GM21360 (cell line): ENCODE data around the gene ZNF608.

ENCODE experiments used
- ATAC-seq: cut with Tn5 transposase; IDR thresholded peaks from one replicate; pipeline ENCODE4 v1.9.1; 2021; ENCODE audit warnings: mild to moderate bottlenecking, moderate library complexity; ENCODE audit not compliant: unreplicated experiment

Gene ZNF608

DNA sequence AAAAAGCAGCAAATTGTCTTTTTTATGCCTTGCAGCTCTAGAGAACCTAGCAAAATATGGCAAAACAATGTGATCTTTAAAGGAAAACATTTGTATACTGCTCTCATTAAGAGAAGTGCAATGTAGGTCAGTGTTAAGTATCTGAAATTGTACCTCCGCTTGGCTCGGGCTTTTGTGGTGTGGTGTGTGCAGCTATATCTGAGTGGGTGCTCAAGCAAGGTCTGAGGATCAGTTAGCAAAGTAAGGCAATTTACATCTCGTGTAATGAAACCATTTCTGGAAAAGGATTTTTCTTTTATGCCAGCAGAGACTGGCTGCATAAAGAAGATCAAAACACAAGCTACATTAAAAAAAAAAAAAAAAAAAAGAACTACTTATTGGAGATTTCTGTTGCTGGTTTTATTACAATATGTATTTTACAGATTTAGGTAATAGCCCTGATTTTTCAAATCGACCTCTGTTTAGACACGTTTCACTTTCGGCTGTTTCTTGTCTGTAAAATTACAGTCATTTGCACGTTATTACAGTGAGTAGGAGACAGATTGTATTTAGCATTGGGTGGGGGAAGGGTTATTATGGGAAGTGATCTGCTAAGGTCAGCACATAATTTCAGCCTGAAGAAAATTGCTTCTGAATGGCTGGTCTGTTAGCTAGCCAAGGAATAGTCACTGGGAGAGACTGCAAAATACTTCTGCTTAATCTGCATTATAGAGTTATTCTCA, 7.9 kb upstream of the ZNF608 start:
- no peak for ATAC-seq

DNA sequence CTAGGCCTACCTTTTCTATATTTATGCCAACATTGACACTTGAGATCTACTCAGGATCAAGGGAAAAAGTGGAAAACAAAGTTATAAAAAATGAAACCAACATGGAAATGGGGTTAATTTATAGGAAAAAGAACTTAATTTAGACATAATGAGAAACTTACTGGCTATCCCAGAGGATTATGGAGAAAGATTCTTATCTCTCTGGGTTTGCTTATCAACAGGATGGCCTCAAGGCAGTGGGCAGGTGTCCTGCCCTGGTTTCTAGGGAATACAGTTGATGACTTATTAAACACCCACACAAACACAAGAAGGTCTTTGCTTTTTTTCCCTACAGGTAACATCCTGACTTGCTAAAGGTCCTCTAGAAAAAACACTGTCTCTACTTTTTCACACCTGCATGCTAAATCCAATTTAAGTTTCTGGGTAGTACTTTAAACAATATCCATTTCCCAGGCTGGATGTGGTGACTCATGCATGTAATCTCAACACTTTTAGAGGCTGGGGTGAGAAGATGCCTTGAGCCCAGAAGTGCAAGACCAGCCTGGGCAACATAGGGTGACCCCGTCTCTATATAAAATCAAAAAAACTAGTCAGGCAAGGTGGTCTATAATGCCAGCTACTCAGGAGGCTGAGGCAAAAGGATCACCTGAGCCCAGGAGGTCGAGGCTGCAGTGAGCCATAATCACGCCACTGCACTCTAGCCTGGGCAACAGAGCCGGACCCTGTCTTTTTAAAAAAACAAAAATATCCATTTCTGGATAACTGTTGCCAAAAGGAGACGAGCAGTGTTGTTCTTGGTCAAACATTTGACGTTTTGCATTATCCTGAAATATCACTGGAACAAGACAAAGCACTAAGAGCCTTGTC, 6.6 kb upstream of the ZNF608 start:
- ATAC-seq = no peak

DNA sequence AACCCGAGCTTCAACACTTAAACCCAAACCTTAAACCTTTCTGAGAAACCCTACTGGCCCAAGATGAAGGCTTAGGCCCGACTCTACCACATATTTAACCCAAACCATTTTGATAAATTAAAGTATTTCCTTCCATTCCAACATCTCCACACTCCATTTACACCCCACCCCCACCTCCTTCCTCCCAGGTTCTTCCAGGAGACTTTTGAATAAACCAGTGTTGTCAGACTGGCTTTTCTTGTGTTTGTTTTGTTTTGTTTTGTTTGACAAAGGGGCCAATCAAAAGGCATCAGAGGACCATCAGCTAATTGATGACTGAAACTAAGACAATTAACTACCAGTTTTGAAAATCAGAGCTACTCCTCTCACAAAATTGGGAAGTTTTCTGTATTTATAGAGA, 4.6 kb upstream of the ZNF608 start:
- no peak for ATAC-seq

DNA sequence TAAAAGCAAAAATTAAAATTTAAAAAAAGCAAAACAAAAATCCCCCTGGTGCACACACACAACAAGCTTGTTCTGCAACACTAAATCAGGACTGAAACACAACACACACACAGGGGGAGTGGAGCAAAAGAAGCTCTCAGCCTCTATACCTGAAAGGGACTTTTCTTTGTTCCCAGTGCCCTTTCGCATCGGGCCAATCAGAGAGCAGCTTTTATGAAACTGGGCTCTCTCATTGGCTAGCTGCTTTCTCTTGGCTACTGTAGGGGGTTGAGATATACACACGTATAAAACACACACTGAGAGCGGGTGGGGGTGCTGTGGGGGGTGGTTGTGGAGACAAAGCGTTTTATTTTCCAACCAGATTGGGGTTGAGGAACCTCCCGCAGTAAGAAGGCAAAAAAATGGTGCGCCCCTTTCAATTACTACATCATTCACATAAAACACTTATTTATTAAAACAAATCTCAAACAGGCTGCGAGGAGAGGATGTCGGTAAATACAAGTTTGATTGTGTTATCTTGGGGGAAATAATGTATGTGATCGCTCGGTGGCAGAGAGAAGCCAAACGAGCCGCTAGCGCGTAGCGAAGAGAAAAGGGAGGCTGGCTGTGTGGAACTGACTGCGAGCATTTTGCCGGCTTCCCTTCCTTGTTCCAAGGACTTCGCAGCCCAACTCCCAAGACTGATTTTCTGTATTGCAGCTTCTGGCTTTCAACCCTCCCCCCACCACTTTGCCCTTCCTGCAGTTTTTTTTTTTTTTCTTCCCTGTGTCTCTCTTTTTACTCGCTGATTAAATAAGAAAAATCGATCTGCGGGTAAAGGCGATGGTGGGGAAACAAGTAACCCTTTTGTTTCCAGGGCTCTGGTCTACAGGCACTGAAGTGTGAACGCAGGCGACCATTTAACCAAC, 2.5 kb upstream of the ZNF608 start:
- peak; percentile 73 for ATAC-seq

DNA sequence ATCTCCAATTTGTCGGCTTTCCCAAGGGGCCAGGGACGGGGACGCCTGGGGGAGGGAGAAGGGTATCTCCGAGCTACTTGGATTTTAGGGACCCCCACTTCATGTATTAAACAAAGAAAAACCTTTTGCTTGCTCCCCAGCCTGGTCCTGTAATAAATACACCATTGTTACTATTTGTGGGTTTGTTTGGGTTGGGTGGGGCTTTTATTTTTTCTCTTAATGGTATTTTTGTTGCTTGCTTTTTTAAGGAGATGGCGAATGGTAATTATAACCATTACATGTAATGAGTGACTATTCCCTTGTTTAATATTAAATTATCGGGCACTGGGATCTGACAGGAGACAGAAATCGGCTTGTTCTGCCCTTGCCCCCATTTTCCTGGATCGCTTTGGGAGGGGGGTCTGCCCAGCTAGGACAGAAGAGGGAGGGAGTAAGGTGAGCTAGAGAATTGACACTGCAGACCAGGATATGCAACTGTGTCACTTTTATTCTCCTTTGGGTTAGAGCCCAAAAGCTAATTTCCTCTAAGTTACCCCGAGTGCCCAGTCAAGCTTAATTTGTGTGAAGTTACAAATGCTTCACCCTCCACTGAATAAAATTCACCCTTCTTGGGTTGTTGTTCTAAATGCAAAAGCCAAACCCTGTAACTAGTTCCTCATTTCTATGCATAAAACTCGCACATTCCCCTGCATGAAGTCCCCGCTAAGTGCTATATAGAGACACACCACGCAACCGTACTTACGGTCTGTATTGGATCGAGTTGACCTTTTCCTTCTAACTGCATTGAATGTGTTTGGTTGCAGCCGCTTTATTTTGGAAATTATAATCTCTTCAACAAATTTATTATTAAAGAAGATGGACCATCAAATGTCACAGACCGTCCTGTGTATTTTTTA, 1.6 kb upstream of the ZNF608 start:
- peak; percentile 39 for ATAC-seq

DNA sequence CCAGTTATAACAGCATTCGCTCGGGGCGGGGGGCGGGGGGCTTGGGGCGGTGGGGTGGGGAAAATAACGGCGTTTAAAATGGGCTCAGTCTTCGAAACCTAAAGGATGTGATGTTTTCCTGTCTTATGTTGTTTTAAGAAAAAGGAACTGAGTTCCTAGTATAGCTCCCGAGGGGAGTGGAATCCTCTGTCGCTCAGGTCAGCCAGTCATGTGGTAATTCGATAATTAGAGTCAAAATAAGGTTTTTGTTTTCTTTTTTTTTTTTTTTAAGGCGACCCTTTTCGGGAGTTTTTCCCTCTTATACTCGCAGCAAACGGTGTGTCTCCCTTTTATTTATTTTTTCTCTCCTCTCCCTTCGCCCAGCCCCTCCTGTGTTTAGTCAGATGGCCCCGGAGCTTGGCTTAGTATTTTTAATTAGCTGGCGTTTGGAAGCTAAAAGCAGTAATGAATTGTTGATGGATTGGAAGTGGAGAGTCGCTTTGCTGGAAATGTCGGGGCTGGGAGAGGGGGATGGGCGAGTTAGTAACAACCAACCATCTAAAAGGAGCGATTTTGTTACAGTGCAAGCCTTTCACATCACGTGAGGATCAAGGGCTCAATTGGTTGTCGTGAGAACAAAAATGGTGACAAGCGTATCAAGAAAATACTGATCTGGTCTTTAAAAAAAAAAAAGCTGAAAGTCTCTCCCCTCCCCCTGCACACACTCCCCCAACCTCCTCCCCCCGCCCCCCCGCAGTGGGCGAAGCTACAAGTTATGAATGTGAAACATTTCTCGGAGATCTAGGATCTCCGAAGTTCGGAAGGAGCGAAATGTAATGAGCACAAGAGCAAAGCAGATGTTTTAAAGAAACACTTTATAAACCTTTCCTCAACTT, 714 bp upstream of the ZNF608 start:
- peak; percentile 20 for ATAC-seq

DNA sequence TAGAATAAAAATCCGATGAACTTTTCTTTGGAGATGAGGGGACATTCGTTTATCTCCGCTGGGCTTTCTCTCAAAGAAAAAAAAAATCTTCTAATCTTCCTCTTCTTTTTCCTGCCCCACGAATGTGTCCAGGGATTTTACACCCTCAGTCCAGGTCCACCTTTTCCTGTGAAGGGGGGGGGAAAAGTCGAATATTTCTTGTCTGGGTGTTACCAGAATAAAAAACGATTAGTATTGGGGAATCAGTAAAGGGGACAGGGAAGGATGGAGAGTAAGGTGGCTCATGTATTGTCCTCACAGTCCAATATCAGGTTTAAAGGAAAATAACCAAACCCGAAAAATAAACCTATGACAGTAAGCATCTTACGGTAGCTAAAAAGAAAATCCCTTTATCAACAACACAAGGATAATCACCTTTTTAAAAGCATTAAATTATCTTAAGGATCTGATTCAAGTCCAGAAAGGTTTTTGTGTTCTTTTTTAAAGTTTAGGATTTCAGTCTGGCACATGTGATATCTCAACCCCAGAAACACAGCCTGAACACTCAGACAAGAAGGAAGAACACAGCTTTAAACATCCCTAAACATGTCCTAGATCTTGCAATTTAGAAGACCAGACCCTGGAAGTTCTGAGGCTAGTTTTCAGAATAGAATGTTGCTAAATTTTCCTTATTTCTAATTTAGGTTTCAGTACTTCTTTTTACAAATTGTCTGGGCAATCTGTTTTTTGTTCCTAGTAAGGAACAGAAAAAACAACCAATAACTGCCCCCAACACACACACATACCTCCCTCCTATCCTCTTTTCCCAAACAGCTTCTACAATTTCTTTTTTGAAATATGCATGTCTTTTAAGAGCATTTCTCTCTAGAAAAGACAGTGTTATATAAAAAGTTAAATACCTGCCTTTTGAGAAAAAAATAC, 1.2 kb downstream of the ZNF608 start:
- ATAC-seq = no peak

DNA sequence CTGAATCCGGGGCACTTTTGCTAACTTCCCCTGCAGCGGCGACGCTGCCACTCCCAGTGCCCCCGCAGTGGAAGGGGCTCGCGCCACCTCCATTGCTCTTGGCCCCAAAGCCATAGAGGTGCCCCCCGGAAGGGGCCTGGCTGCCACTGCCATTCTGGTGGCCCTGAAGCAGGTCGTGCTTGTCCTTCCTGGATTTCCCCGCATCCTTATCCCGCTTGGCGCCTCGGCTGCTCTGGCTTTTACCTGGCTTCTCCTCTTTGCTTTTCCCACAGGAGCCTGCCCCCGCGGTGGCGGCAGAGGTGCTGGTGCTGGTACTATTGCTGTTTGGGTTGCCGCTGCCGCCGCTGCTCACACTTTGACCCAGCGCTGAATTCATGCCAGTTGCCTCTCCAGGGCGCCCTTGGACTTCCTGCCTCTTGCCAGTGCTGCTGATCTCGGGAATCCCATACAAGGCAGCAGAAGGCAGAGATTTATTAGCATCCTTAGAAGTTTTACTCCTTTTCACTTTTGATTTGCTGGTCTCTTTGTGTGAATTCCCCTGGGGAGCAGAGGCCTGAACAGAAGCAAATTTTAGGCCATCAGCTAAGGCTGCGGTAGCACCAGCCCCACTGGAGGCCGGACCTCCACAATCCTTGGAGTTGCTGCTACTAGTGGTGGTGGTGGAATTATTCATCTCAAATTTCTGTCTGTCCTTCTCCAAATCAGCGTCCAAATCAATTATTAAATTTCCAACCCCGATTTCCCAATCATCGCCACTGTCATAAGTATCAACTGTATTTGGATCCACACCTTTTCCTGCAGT, 2.1 kb downstream of the ZNF608 start:
- ATAC-seq = no peak

DNA sequence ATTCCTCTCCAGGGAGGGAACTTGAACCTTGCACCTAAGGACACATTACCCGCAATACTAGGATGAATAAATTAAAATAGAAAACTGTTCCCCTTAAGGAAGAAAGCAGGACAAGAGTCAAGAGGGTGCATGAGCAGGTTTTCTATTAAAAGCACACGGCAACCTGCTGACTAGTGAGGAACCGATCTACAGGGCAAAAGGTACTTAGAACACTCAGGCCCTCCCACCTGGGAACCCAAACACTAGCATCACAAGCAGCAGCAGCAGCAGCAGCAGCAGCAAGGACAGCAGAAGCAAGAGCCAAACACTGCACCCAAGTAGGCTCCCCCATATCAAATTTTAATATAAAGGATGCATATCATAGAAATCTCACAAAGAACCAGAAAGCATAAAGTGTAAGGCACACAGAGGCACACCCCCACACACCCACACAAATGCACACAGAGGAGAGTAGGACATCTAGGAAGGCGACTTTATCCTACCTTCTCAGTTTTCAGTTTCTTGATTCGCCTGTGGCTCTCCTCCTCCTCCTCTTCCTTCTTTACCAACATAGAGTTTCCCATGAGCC, 2.8 kb downstream of the ZNF608 start:
- peak; percentile 23 for ATAC-seq

DNA sequence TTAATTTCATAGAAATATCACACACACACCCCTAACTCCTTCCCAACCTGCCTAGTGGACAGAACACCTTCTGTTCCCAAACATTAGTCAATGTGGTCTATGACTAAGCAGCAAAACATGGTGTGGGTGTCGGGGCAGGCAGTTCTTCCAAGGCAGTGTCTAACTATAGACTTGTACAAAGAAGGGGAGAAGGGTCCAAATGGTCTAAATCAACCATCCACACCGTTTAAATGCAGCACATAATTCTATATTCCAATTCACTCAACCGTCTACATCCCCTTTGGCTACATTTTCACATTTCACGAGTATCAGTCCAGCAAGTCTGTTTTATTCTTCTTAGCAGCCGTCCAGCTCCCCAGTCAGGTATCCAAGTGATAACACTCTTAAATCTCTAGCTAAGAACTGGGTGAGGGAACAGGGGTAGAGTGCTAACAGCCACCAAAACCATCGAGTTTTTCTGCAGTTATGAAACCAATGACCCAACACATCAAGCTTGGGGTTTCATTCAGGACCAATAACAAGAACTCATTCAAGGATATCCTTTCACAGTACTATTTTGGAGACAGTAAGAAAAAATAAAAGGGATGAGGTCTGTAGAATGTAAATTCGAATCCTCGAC, 3.3 kb downstream of the ZNF608 start:
- ATAC-seq = peak; percentile 34

DNA sequence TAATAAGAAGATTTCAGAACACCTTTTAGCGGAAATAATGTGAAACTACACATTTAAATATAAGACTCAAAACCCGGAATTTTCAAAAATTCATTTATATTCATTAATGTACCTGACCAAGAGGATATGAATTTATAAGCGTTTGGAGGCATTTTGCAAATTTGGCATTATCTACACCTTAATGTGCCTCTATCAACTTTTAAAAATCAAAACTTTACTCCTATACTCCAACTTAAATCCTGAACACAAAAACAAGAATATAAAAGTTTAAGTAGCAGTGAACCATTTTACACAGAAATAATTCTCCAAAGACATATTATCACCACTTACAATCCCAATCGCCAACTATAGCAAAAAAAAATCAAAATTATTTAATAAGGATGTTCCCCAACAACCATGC, 3.9 kb downstream of the ZNF608 start:
- no peak for ATAC-seq

DNA sequence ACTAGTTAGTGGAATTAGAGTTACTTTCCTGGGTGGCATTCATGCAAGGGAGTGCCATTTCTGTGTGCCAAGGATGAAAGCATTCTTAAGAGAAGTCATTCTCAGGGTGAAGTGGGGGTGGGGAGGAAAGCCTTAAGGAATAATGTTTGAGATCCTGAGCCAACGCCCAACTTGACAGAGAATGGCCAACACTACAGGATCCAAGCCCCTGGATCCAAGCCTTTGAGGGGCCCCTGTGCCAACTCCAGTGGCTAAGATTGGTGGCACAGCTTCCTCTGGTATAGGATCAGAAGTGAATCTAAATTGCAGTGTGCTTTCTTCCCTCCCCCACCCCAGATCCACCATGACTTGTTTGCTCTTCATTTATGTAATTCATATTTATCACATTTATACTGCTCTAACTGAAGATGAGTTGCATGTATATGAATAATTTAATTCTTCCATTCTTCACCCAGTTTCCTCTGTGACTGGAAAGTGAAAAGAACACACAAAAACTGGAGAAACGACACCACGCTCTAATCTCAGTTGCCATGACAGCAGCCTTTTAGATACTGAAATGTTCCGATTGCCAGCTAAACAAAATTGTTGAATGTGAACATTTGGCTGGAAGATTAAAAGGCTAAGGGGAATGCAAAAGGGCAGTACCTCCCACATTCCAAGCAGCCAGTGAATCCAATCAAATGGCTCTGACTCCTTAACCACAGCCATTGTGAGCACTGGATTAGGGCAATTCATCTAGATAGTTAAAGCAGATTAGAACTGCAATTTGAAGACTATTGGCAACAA, 4.5 kb downstream of the ZNF608 start:
- ATAC-seq = no peak

DNA sequence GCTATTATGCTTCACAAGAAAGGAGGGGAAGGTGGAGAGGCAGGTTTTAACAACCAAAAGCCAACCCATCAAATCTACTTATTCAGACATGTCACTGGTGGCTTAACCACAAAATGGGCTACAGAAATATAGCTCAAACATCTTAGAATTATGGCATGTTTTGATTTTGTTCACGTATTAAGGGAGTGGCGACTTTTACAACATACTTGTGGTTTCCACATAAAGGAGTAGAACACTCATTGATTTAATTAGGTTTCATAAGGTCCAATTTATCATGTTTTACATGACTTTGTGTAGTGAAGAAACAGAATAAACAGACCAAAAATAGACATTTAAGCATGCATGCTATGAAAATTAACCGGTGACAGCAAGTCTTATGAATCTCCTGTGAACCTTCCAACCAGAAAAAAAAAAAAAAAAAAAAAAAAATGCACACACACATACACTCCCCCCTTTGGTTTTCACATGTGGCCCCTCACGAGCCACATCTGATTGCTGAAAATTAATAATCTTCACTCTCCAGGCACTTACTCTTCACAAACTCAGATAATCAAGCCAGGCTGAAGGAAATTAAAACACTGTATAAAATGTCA, 5.4 kb downstream of the ZNF608 start:
- ATAC-seq = no peak

DNA sequence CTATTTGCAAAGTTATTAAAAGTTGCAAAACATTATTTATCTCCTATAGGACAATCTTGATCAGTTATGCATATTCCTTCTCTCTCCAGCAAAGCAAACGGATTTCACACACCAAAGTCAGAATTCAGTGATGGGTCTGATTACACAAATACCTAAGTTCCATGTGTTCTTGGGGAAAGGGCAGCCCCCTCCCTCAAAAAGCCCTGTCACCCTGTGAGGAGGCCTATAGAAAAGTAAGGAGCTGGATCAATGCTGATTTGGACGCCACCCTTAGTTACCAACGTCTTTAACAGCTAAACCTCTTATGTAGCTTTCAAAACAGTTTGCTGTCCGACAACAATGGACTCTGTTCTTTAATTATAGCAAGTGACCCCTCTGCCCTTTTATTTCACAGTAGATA, 6.4 kb downstream of the ZNF608 start:
- ATAC-seq = no peak

DNA sequence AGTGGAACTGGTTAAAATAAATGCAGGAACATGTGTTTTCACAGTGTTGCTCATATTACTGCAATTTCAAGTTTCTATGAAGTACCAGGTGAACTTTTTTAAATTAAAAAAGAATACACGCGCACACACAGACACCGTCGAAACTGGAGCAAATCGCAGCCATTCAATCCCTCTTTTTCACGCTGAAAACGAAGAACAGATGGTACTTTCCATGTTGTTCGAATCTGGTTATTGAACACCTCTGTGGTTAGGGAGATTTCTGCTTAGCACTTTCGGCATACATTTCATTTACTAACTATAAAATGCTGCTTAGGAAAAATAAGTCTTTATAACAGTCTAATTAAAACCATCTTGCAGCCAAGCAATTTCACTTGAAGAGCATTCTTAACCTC, 6.8 kb downstream of the ZNF608 start:
- no peak for ATAC-seq
